Umbilical cord (tissue), 2 donors: Measurements from ENCODE around the gene FCRLB. TPM values are rescaled to one million over a fixed set of nuclear protein-coding genes. Genes with fewer than 3 reads are reported as not detected.
"Not testable (repeated sequence)": the region's sequence is repeated elsewhere in the genome, so short reads cannot be mapped to it uniquely, and the experiment has no call there.

Experiments used
- DNase-seq: peaks from one replicate; pipeline ENCODE4 v3.0.0-alpha.2; 2015; ENCODE audit warnings: low spot score
- total RNA-seq: library from RNA; depleted of rRNA; stranded (reverse); fragments of >200 nt; gene quantifications from one replicate; pipeline ENCODE4 v1.2.3, GENCODE V29; 2014; ENCODE audit warnings: low replicate concordance; ENCODE audit not compliant: insufficient read depth

The FCRLB gene
- total RNA-seq, 1 donor from 2014 or later = not detected

GRCh38 chr1:161739865-161740566 is 18.7 kb downstream of the FCRLB start:
- peak; percentile 25 for DNase-seq

GRCh38 chr1:161740921-161741320 is 19.6 kb downstream of the FCRLB start:
- no peak for DNase-seq

- no peak for DNase-seq
Measured at GRCh38 chr1:161743231-161743630, 21.9 kb downstream of the FCRLB start.

- DNase-seq = no peak
Measured at GRCh38 chr1:161747801-161748200, 26.5 kb downstream of the FCRLB start.

- peak; percentile 98 for DNase-seq
Measured at GRCh38 chr1:161749509-161750407, 28.4 kb downstream of the FCRLB start, which contains the start of gene DUSP12. DUSP12 (plus strand) TSS chr1:161749786; CDS start chr1:161749802, 16 bp downstream.

- no peak for DNase-seq
Measured at GRCh38 chr1:161763522-161764098, 42.3 kb downstream of the FCRLB start.

GRCh38 chr1:161766102-161766981 is 45.0 kb downstream of the FCRLB start, which contains the start of gene ATF6:
ATF6 (plus strand) TSS chr1:161766320; CDS start chr1:161766361, 41 bp downstream.
- DNase-seq = peak; percentile 95

- DNase-seq = no peak
Measured at GRCh38 chr1:161768461-161768860, 47.1 kb downstream of the FCRLB start.

GRCh38 chr1:161768986-161769672 is 47.8 kb downstream of the FCRLB start:
- no peak for DNase-seq

- DNase-seq = not testable (repeated sequence)
Measured at GRCh38 chr1:161769673-161770045, 48.3 kb downstream of the FCRLB start.

GRCh38 chr1:161770250-161770649 is 48.9 kb downstream of the FCRLB start:
- DNase-seq = no peak

- no peak for DNase-seq
Measured at GRCh38 chr1:161771161-161771560, 49.8 kb downstream of the FCRLB start.

- no peak for DNase-seq
Measured at GRCh38 chr1:161771973-161772372, 50.6 kb downstream of the FCRLB start.

- peak; percentile 12 for DNase-seq
Measured at GRCh38 chr1:161772397-161772796, 51.1 kb downstream of the FCRLB start.

GRCh38 chr1:161773791-161774190 is 52.4 kb downstream of the FCRLB start:
- DNase-seq = no peak

- DNase-seq = no peak
Measured at GRCh38 chr1:161777261-161777660, 55.9 kb downstream of the FCRLB start.
